ENCODE data around the gene NXN. TPM values are rescaled to one million over a fixed set of nuclear protein-coding genes. Genes with fewer than 3 reads are reported as not detected.
"Not testable (repeated sequence)": the region's sequence is repeated elsewhere in the genome, so short reads cannot be mapped to it uniquely, and the experiment has no call there.

The NXN gene
- total and polyA plus RNA-seq, 4 donors: 25.7 to 60.6 (median 44.0) TPM

DNA sequence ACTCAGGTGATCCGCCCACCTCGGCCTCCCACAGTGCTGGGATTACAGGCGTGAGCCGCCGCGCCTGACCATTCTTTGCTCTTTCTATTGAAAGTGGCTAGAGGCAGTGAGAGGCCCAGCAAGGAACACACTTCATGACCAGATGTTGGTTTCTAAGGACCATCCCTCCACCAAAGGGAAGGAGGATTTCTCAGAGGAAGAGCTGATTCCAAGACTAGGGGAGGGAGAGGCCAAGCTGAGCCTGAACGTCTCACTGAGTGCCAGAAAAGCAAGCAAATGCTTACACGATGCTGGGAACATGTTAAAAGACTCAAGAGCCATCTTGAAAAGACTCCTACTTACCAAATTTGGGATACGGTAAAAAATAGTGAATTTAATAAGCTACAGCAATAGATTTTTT lies 118.2 kb downstream of the NXN start:
- Histone ChIP-seq H3K4me1 (ENCODE audit: control insufficient read depth, insufficient read depth, low read length) (peaks cover 20% of the 10 kb centered on the region), H3K4me3 (ENCODE audit: low read depth, low read length) (no peak overlapping the region), H3K27me3 (ENCODE audit: control insufficient read depth, insufficient read depth, low read length) (no peaks in the 10 kb centered on the region), H3K27ac (ENCODE audit: low read depth, low read length) (peak overlapping the region; percentile 20), H3K9me3 (ENCODE audit: control insufficient read depth, insufficient read depth, low read length) (no peaks in the 10 kb centered on the region), H3K36me3 (ENCODE audit: control insufficient read depth, insufficient read depth, low read length) (peaks cover 2% of the 10 kb centered on the region)
- no CpG with 5 or more reads among the region's 9 CpGs for WGBS (ENCODE audit: insufficient coverage)
- no peak for DNase-seq (ENCODE audit: low read depth in 4 of 6, low spot score in 6 of 6)

- peak overlapping the region; percentile 20 for H3K27ac ChIP-seq (ENCODE audit: low read depth, low read length)
- no peak for DNase-seq (ENCODE audit: low read depth in 4 of 6, low spot score in 6 of 6)
- H3K4me3 ChIP-seq (ENCODE audit: low read depth, low read length): no peak overlapping the region
- peaks cover 2% of the 10 kb centered on the region for H3K36me3 ChIP-seq (ENCODE audit: control insufficient read depth, insufficient read depth, low read length)
- no peaks in the 10 kb centered on the region for H3K27me3 ChIP-seq (ENCODE audit: control insufficient read depth, insufficient read depth, low read length)
- peaks cover 20% of the 10 kb centered on the region for H3K4me1 ChIP-seq (ENCODE audit: control insufficient read depth, insufficient read depth, low read length)
- 93% methylated on average over 3 of the region's 5 CpGs for WGBS (ENCODE audit: insufficient coverage)
- H3K9me3 ChIP-seq (ENCODE audit: control insufficient read depth, insufficient read depth, low read length): no peaks in the 10 kb centered on the region
These were observed 118.8 kb downstream of the NXN start for GRCh38 chr17:860805-861204.

GRCh38 chr17:859824-860195 lies 119.8 kb downstream of the NXN start:
- DNase-seq (ENCODE audit: low read depth in 4 of 6, low spot score in 6 of 6): no peak
- Histone ChIP-seq H3K9me3 (ENCODE audit: control insufficient read depth, insufficient read depth, low read length) (no peaks in the 10 kb centered on the region), H3K27me3 (ENCODE audit: control insufficient read depth, insufficient read depth, low read length) (no peaks in the 10 kb centered on the region), H3K36me3 (ENCODE audit: control insufficient read depth, insufficient read depth, low read length) (peaks cover 2% of the 10 kb centered on the region), H3K27ac (ENCODE audit: low read depth, low read length) (peak overlapping the region; percentile 90), H3K4me1 (ENCODE audit: control insufficient read depth, insufficient read depth, low read length) (peaks cover 20% of the 10 kb centered on the region), H3K4me3 (ENCODE audit: low read depth, low read length) (no peak overlapping the region)
- WGBS (ENCODE audit: insufficient coverage): 64% methylated on average over 2 of the region's 4 CpGs

DNA sequence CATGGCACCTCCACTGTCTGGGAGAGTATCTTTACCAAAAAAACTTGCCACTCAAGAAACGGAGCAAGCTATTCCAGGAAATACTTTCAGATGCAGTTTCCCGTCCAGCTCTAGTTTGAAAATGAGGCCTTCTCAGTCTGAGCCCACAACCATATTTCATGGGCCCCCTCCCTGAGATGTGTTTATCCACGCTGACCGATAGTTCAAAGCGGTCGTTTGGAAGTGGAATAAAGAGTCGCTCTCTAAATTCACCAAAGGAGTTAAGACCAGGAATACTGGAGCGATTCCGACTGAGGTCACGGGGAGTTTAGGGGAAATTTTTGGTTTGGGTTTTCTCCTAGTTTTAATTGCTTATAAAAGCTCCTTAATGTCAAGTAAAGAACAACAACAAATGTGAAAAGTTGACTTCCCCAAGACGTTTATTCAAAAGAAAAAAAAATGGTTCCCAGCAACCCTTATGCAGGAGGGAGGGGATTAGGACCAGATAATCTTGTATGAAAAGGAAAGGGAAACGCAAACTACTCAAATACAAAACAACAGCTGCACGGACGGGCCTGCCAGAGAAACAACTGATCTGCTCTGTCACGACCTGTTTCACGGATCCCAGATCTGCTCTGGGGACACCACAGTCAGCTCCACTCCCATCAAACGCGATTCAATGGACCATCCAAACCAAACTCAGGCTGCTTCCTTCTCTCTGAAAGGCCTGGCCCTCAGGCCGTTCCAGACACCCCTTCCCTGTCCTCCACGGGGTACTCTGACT lies 120.3 kb downstream of the NXN start:
- 43% methylated on average over 14 of the region's 20 CpGs for WGBS (ENCODE audit: insufficient coverage)
- Histone ChIP-seq H3K4me3 (ENCODE audit: low read depth, low read length) (peak overlapping the region; percentile 5), H3K27ac (ENCODE audit: low read depth, low read length) (peak overlapping the region; percentile 90), H3K27me3 (ENCODE audit: control insufficient read depth, insufficient read depth, low read length) (no peaks in the 10 kb centered on the region), H3K36me3 (ENCODE audit: control insufficient read depth, insufficient read depth, low read length) (peaks cover 2% of the 10 kb centered on the region), H3K4me1 (ENCODE audit: control insufficient read depth, insufficient read depth, low read length) (peaks cover 20% of the 10 kb centered on the region), H3K9me3 (ENCODE audit: control insufficient read depth, insufficient read depth, low read length) (no peaks in the 10 kb centered on the region)
- DNase-seq (ENCODE audit: low read depth in 4 of 6, low spot score in 6 of 6): peak in 1 of 6 donors; percentile 70

- no peaks in the 10 kb centered on the region for H3K27me3 ChIP-seq (ENCODE audit: control insufficient read depth, insufficient read depth, low read length)
- H3K4me3 ChIP-seq (ENCODE audit: low read depth, low read length): no peak overlapping the region
- 95% methylated on average over 4 of the region's 7 CpGs for WGBS (ENCODE audit: insufficient coverage)
- no peaks in the 10 kb centered on the region for H3K9me3 ChIP-seq (ENCODE audit: control insufficient read depth, insufficient read depth, low read length)
- H3K27ac ChIP-seq (ENCODE audit: low read depth, low read length): no peak overlapping the region
- DNase-seq (ENCODE audit: low read depth in 4 of 6, low spot score in 6 of 6): no peak
- H3K36me3 ChIP-seq (ENCODE audit: control insufficient read depth, insufficient read depth, low read length): no peaks in the 10 kb centered on the region
- peaks cover 32% of the 10 kb centered on the region for H3K4me1 ChIP-seq (ENCODE audit: control insufficient read depth, insufficient read depth, low read length)
These were observed 123.4 kb downstream of the NXN start for GRCh38 chr17:856149-856548.

- WGBS (ENCODE audit: insufficient coverage): 96% methylated on average over 4 of the region's 5 CpGs
- peaks cover 37% of the 10 kb centered on the region for H3K4me1 ChIP-seq (ENCODE audit: control insufficient read depth, insufficient read depth, low read length)
These were observed 124.0 kb downstream of the NXN start for GRCh38 chr17:855569-855968.

DNA sequence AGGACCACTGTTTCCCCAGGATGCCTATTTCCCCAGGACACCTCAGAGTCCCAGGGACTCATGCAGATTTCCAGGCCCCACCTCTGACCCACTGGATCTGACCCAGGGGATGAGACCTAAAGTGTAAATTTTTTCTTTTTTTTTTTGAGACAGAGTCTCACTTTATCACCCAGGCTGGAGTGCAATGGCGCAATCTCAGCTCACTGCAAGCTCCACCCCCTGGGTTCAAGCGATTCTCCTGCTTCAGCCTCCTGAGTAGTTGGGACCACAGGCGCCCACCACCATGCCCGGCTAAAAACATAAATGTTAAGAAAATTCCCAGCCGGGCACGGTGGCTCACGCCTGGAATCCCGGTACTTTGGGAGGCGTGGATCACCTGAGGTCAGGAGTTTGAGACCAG lies 126.7 kb downstream of the NXN start:
- not testable (repeated sequence) for DNase-seq (ENCODE audit: low read depth in 4 of 6, low spot score in 6 of 6)

More at GRCh38 chr17:855569-855968, 124.0 kb downstream of the NXN start:
- Histone ChIP-seq H3K36me3 (ENCODE audit: control insufficient read depth, insufficient read depth, low read length) (peaks cover under 1% of the 10 kb centered on the region), H3K27ac (ENCODE audit: low read depth, low read length) (no peak overlapping the region), H3K9me3 (ENCODE audit: control insufficient read depth, insufficient read depth, low read length) (no peaks in the 10 kb centered on the region), H3K27me3 (ENCODE audit: control insufficient read depth, insufficient read depth, low read length) (no peaks in the 10 kb centered on the region), H3K4me3 (ENCODE audit: low read depth, low read length) (no peak overlapping the region)
- DNase-seq (ENCODE audit: low read depth in 4 of 6, low spot score in 6 of 6): no peak

GRCh38 chr17:852349-852748 lies 127.2 kb downstream of the NXN start:
- Histone ChIP-seq H3K27me3 (ENCODE audit: control insufficient read depth, insufficient read depth, low read length) (no peaks in the 10 kb centered on the region), H3K4me1 (ENCODE audit: control insufficient read depth, insufficient read depth, low read length) (peaks cover 45% of the 10 kb centered on the region), H3K4me3 (ENCODE audit: low read depth, low read length) (no peak overlapping the region), H3K27ac (ENCODE audit: low read depth, low read length) (peak overlapping the region; percentile 79), H3K9me3 (ENCODE audit: control insufficient read depth, insufficient read depth, low read length) (no peaks in the 10 kb centered on the region), H3K36me3 (ENCODE audit: control insufficient read depth, insufficient read depth, low read length) (peaks cover 6% of the 10 kb centered on the region)
- DNase-seq (ENCODE audit: low read depth in 4 of 6, low spot score in 6 of 6): no peak
- 80% methylated on average over 5 of the region's 10 CpGs for WGBS (ENCODE audit: insufficient coverage)

More for the DNA sequence above, 126.7 kb downstream of the NXN start:
- not testable (repeated sequence) for H3K36me3 ChIP-seq (ENCODE audit: control insufficient read depth, insufficient read depth, low read length); H3K4me3 ChIP-seq (ENCODE audit: low read depth, low read length); H3K9me3 ChIP-seq (ENCODE audit: control insufficient read depth, insufficient read depth, low read length); H3K27me3 ChIP-seq (ENCODE audit: control insufficient read depth, insufficient read depth, low read length)
- 87% methylated on average over 9 of the region's 9 CpGs for WGBS (ENCODE audit: insufficient coverage)
- Histone ChIP-seq H3K27ac (ENCODE audit: low read depth, low read length) (peak overlapping the region; percentile 79), H3K4me1 (ENCODE audit: control insufficient read depth, insufficient read depth, low read length) (peaks cover 43% of the 10 kb centered on the region)

DNA sequence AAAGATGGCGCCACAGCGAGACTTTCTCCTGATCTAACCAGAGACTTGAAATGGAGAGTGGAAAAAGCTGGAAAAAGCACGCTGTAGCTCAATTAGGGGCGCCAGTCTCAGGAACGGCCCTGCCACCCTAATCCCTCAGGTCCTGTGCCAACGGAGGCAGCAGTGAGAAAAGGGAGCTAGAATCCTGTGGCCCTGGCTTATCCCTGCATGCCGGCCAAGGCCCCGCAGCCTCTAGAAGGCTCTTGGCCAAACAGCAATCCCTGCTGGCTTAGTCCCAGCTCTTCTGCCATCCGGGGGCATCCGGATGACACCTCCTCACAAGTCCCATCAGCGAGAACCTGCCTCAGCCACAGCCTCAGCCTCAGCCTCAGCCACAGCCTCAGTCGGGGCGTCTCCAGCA lies 127.7 kb downstream of the NXN start:
- H3K4me1 ChIP-seq (ENCODE audit: control insufficient read depth, insufficient read depth, low read length): peaks cover 49% of the 10 kb centered on the region

More for the DNA sequence above, 127.7 kb downstream of the NXN start:
- Histone ChIP-seq H3K4me3 (ENCODE audit: low read depth, low read length) (no peak overlapping the region), H3K36me3 (ENCODE audit: control insufficient read depth, insufficient read depth, low read length) (peaks cover 6% of the 10 kb centered on the region), H3K27me3 (ENCODE audit: control insufficient read depth, insufficient read depth, low read length) (no peaks in the 10 kb centered on the region), H3K27ac (ENCODE audit: low read depth, low read length) (peak overlapping the region; percentile 79), H3K9me3 (ENCODE audit: control insufficient read depth, insufficient read depth, low read length) (no peaks in the 10 kb centered on the region)
- DNase-seq (ENCODE audit: low read depth in 4 of 6, low spot score in 6 of 6): no peak
- WGBS (ENCODE audit: insufficient coverage): 44% methylated on average over 12 of the region's 13 CpGs

Measured in spinal cord (tissue), 10 donors.